HG02938 (cell line): ENCODE data around the gene ENPP6.

ENCODE experiments used
- ATAC-seq: cut with Tn5 transposase; IDR thresholded peaks from one replicate; pipeline ENCODE4 v1.9.1; 2021; ENCODE audit warnings: mild to moderate bottlenecking, moderate library complexity; ENCODE audit not compliant: unreplicated experiment

The ENPP6 gene

DNA sequence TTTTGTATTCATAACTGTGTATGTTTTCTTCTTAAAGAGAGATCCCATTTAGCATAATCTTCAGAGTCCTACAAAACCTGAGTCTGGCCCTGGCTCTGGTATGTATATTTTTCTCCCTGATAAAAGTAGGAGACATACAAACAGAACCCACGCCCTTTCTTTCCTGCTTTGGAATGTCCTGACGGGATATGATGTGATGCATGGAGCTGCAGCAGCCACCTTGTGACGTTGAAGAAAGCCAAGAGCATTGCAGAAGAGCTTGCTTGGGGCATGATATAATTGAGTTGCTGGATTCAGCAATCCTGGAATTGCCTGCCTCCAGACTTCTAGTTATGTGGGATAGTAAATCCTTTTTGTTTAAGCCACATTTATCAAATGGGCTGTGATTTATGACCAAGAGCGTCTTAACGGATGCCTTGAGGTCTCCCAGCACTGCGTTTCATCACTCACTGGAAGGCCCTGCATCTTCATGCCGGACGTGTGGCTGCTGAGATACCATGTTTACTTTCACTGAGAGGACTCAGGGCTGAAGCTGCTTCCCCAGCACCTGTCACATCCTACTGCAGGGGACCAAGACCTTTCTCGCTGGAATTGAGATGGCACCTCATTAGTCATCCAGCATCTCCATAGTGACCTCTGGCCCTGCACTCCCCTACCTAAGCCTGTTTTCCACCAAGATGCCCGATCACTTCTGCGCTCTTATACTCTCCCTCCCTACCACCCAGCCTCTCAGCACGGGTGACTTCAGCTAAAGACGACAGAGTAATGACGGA, 107.0 kb downstream of the ENPP6 start:
- no peak for ATAC-seq

DNA sequence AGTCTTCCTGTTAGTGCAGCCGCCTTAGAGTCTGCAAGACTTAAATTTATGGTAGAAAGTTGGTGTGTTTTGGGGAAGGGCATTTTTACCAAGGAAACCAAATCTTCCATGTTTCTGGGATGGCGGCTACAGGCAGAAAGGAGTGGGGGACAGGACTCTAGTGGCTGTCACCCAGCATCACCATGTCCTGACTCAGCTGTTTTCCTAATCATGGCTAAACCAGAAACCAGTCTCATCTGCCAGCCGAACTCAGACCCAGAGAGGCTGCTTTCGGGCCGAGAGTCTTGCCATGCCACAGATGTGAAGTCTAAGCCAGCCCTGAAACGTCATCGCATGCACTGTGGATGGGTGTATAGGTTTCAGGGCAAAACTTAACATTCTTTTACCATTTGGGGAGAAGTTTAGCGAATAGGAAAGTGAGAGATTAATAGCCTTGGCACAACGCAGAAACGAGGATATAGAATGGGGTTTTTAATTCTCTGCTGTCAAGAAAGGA, 109.6 kb downstream of the ENPP6 start:
- ATAC-seq = no peak

DNA sequence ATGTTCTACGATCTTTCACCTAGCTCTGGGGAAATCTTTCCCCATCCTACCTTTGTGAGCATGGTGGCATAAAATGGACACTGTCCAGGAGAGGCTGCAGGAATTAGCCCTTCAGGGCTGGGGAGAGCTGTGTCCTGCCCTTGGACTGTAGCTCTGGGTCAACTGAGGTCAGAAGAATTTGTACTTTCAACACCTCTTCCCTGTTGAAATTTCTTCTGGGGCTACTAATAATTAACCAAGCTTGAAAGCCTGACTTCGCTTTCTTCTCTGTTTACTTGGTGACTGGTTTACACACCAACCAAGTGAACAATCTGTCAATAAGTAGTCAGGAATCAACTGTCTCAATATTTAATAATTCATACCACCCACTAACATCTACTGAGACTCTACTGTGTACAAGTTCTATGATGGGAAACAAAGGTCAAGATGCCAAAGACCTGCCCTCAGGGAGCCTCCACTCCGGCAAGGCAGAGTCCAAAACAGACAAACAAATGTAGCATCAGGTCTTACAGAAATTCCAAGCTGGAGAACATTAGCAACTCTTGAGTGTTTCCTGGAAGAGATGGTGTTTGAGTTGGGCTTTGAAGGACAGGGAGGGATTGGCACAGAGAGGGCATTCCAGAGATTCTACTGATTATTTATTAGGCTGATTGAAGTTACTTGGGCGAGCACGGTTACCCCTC, 113.1 kb downstream of the ENPP6 start:
- no peak for ATAC-seq

DNA sequence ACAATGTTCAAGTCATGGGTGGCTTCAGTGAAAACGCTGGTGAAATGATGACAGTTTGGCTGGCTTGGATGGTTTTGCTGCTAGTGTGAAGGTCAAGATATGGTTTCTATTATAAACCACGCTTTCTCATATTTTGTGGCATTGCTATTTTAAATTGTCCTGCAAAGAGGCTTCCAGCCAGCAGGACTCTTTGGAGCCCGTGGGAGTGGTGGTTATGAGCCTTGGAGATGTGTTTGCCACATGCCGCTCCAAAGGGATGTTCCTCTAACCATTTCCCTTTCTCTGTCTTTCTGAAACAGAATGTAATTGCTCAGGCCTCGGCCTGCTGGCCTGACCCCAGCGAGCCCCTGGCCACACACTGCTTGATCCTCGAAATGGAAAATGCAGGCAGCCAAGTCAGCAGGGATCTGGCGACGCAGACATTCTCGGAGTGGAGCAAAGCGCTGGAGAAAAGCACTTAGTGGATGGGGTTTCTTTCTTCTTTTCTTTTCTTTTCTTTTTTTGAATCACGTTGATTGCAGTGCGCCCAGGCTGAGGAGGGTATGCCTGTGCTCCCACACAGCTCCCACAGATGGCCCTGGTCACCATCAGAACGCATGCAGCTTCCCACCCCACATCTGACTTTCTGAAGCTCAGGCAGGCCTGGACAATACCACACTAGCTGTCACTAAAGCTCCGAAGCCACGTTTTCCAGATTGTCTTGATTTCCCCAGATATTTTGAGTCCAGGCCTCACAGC, 114.0 kb downstream of the ENPP6 start:
- no peak for ATAC-seq

DNA sequence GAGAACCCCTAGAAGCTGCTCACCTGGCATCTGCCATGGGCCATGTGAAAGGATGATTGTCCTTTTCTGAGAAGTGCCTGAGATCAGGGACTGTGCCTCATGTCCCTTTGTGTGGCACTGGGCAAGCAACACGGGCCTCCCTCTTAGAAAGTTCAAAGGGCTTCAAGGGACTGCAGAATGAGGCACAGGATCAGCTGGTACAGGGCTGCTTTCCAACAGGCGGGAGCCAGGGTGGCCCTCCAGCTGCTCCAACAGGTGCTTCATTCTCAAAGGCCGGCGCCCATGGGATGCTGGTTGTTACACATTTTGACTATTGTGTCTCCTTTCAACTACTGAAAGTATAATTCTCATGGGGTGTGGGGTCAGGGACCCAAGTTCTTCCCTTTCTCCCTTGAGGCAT, 114.7 kb downstream of the ENPP6 start:
- ATAC-seq = no peak

DNA sequence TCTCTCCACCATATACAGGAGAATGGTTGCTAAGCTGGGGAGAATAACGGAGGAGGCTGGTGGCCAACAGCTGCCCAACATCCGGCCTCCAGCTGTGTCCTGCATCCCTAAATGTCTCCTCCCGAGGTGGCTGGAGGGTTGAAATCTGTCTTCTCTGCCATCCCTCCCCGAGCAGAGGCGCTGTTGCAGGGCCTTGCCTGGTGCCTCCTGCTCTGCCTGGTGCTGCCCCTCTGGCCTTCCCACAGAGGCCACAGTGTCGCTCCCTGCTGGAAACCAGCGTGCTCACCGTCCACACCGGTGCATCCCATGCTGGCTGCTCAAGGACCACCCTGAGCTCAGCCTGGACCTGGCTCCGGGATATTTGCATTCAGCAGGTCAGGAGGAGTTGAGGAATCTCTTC, 115.2 kb downstream of the ENPP6 start:
- no peak for ATAC-seq

DNA sequence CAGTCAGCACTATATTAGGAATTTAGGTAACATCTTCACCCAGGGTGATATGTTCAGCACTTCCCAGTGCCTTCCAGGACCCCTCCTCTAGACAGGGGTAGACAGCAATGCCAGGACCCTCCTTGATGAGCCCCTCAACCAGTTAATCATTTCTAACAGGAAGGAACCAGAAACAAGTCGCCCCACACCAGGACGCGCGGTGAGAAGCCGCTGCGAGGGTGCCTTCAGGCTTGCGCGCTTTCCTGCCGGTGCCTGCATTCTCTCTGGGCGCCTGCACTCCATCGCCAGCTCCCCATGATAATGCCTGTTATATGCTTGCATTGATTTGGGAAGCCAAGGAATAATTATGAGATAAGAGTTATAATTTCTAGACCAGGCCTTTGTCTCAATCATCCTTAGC, 116.0 kb downstream of the ENPP6 start:
- no peak for ATAC-seq

DNA sequence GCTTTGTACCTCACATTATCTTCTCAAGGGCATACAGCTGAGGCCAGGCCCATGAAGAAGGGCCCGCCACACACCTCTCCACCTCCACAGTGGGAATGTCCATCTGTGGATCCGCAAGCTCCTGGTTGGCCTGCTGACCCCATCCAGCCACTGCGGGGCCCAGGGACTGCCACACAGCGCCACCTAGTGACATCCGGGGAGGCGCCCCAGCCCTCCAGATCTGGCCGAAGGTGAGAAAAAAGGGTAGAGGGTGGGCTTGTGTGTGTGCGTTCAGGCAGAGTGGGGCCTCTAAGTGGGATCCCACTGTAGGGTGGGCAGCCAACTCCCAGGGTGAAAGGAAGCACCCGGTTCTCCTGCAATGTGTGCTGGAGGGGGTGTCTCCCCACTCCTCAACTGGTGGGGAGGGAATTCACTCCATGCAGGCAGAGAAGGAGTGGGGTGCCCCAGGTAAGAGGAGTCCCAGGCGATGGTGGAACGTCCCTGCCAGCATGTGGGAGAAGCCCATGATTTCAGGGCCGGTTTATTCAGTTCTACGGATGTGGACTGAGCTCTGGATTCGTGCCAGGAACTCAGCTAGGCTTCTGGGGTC, 117.3 kb downstream of the ENPP6 start:
- ATAC-seq = peak; percentile 41

DNA sequence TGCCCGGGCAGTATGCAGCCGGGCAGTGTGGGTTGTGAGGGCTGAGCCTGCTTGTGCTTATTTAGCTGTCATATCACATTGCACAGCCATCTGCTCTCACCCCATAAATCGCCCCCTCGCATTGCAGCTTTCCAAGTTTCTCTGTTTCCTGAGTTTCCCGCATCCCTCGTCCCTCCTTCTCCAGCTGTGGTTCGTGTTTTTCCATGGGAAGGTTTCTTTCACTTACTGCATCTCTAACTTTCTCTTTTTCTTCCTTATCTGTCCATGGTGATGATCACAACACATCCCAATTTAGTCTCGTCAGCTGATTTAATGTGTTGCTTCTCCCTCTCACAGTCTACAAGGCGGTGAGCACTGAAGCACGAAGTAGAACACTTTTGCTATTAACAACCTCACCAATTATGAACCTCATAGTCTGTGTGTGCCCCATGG, 118.1 kb downstream of the ENPP6 start:
- no peak for ATAC-seq

DNA sequence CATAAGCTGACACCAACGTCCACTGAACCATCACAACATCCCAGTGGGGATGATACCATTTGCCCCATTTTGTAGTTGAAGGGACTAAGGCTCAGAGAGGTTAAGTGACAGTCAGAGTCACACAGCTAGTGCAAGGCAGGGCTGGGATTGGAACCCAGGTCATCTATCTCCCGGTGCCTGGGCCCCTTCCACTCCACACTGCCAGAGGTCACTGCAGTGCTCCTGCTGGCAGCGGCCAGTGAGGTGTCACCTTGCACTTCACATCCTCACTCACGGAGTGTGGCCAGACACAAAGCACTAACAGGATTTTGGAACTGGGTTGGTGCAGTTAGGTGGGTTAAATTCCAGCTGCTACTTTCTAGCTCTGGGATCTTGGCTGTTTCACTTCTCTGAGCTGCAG, 118.7 kb downstream of the ENPP6 start:
- ATAC-seq = no peak

DNA sequence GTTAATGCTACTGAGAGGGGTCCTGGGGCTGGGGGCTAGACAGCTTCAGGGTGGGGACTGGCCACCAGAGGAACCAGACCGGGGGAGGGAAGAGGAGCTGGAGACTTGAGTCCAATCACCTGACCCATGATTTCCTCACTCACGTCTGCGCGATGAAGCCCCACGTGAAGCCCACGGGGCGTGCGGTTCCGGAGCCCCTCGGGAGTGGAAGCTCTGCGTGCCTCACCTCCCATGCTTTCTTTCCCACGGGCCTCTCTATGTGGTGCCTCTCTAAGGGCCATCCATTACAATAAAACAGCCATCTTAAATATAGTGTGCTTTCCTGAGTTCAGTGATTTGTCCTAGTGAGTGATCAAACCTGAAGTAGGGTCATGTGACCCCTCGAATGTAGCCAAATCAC, 119.9 kb downstream of the ENPP6 start:
- no peak for ATAC-seq

DNA sequence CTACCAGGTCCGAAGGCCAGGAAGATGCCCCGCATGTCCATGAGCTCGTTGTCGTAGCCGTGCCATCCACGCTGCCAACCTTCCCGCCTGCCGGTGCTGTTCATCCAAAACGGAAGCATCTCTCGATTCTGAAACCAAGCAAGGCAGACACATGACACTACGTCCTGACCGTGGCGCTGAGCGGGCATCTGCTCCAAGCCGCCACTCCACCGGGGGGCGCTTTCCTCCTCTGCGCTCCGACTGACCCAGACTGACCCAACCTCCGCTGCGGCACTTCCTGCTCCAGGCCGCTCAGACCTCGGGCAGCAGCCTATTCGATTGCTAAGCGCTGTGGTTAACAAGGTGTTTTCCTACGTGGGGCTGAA, 120.5 kb downstream of the ENPP6 start:
- ATAC-seq = no peak

DNA sequence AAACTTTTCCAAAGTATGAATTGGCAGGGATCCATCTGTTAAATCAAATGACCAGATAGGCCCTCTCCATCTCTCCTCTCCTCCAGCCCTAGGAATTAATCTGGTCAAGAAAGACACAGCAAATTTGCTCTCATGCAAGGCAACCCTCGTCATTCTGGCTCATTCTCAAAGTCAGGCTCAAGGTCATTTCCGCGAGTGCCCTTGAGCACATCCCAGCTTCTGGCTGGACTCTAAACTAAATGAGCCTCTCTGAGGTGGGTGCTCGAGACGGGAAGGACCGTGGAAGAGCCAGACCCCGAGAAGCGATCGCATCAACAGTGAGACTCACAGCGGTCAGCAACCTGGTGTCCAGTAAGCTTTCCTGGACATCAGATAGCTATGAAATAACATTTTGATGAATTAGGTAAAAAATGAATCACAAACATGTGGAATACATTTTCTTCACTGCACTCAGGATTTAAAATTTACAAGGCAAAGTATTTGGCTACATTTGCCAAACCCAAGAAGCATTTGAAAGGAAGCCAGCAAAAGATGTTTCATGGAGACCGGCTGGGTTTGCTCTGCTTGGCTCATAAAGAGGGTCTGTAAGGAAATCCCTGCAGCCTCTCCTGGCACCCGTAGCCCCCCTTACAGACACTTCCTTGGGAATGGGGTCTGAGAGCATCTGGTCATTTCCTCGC, 121.0 kb downstream of the ENPP6 start:
- ATAC-seq = no peak

DNA sequence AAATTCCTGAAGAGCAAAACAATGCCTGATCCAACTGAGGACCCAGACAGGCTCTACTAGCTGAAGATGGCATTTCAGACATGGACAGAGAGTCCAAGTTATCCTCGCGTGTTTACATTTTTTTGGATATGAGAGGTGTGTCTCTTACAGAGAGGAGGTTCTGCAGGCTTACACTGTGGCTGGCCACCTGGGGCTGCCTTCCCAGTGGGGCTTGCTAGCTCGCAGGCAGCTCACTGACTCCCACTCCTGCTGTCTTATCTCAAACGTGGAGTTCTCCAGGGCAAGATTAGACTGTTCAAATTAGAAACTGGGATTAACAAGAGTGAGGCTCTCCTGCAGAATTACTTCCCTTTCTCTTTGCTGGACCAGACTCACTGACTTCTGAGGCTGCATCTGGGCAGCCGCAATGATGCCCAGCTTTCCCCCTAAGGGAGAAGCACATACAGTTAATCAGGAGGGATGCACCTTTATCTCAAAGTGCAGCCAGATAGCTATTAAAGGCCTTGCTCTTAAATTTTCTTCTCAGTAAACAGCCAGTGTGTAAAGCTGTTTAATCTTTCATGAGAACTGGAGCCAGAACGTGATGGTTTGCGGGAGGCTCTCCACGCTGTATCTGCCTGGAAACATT, 123.0 kb downstream of the ENPP6 start:
- ATAC-seq = no peak

DNA sequence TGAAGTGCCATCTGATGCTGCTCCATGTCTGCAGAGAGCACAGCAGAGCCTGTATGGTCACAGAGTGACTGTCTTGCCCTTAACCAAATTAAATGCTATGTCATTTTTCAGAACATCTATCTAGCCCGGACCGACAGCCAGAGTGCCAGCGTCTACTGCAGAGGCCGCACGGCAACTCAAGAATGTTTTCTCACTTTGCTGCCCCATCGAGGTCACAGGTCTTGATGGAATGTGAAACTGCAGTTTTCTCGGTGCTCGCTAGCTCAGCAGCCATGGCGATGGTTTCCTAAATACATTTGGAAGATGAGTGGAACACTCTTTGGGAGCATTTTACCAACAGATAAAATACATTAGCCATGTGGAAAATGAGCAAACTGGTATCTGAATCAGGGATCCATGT, 125.7 kb downstream of the ENPP6 start:
- no peak for ATAC-seq

DNA sequence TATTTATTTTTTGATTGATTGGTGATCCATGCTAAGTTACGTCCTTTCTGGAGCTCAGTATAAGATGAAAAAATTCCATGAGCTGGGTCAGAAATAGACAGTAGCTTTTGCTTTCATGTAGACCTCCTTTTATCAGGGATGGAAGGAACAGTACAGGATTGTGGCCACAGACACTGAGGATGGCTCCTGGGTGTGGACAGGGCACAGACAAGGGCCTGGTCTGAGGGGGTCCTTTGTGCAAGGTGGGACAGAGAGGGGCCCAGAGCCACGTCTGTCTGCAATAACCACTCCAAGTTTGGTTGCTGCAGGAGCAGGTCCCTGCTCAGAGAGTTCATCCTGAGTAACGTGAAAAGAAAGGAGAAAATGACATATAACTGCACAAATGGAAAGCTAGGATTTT, 127.1 kb downstream of the ENPP6 start:
- ATAC-seq = no peak

DNA sequence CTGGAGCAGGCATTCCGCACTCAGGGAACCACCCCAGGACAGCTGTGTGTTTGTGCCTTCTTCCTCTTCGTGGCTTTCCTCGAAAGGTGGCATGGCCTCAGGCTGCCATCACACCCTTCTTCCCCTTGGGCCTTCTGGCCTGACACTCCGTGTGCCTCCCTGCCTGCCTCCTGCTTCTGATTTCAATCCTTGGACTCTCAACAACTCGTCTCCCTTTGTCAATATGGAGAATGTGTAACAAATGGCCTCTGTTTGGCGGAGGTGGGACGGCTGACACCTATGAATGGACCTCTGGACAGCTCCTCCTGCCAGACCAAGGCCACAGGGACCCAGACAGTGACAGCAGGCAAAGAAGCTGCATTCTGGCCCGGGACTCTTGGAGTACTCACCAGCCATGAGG, 137.0 kb downstream of the ENPP6 start:
- no peak for ATAC-seq

DNA sequence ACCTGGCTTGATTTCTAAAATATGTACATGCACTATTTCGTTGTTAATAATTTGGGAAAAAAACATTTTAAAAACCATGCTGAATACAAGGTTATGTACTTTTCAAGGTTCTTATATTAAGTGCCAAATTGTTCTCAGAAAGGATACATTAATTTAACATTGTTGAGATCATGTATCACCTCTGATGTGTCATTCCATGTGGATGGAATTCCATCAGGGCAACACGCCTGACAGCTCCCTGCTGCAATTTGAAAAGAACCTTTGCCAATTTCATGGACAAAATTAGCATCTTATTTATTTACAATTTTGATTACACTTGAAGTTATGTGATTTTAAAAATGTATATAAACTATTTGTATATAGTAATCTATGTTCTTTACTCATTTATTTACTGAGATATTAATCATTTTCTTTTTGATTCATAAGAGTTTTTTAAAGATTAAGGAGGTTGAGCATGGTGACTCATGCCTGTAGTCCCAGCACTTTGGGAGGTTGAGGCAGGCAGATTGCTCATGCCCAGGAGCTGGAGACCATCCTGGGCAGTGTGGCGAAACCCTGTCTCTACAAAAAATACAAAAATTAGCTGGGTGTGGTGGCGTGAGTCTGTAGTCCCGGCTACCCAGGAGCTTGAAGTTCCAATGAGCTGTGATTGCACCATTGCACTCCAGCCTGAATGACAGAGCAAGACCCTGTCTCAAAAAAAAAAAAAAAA, 142.8 kb downstream of the ENPP6 start:
- no peak for ATAC-seq

DNA sequence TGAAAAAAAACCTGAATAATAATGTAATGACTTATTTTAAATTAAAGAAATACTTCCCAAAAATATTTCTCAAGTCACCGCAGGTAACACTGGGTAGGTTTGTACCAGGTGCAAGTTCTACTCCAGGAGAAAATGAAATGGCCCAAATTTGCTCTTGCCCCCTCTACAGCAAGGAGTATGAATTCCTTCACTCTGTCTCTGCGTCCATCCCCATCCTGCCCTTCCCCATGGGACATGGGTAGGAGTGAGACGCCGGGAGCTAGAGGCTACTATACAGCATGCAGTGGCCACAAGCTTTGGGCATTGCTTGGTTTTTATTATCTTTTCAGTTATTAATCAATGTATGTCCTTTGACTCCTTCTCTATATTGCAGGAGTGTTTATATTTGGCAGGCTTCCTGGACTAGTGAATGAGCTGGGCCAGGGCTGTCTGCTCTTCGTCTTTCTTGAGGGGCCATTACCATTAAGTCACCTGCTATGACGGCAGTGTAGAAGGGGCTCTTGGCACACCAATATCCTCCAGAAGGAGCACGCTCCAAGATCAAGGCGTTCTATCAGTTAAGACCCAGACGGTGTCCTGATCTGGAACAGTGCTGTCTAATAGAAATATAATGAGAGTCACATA, 149.6 kb downstream of the ENPP6 start:
- ATAC-seq = no peak
